ENCODE data around the gene EFL1. TPM values are rescaled to one million over a fixed set of nuclear protein-coding genes. Genes with fewer than 3 reads are reported as not detected.
A peak's percentile ranks its signal among the peaks of the same experiment; 100 is the strongest.
"Not testable (repeated sequence)": the region's sequence is repeated elsewhere in the genome, so short reads cannot be mapped to it uniquely, and the experiment has no call there.

EFL1 gene
- total RNA-seq, result 14.4 and 19.8 TPM in 2 replicates

DNA sequence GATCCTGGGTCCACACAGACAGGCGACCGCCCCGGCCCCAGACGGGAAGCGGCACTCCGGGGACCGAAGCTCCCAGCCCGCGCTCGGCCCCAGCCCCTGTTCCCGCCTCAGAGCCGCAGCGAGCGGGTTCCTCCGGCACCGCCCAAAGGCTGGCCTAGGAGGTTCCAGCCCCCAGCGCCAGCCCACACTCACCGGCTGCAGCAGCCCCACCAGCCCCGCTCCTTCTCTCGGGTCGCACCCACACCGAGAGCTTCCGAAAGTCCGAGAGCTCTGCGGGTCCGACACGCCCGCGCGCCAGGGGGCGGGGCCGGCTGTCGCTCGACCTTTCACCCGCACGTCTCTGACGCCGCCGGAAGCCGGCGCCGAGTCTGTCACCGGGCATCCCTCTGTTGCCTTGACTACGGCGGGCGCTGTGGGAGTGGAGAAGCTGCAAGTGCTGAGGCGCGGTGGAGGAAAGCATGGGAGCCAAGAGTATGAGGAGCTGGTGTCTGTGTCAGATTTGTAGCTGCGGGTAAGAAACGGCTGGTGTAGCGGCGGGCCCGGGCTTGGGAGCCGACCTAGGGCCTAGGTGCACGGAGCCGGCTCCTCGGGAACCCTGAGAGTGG, at the start of gene EFL1, which contains the start of gene SAXO2:
Gene EFL1 (minus strand): TSS at position 313 of the 605 bp plus-strand sequence. CDS start 956 bp downstream, outside the sequence.
Gene SAXO2 (plus strand): TSS at position 397 of the 605 bp plus-strand sequence. CDS start 62 bp downstream, at position 459.
- DNase-seq (ENCODE audit: low read depth in 2 of 2), result peak; percentile 56 to 85

GRCh38 chr15:82311321-82311720, 48.8 kb upstream of the EFL1 start:
- DNase-seq (ENCODE audit: low read depth in 2 of 2), result not testable (repeated sequence)

- no peak for DNase-seq (ENCODE audit: low read depth in 2 of 2)
Measured at GRCh38 chr15:82309802-82310201, 47.3 kb upstream of the EFL1 start.

- no peak for DNase-seq (ENCODE audit: low read depth in 2 of 2)
Measured at GRCh38 chr15:82307714-82308081, 45.2 kb upstream of the EFL1 start.

DNA sequence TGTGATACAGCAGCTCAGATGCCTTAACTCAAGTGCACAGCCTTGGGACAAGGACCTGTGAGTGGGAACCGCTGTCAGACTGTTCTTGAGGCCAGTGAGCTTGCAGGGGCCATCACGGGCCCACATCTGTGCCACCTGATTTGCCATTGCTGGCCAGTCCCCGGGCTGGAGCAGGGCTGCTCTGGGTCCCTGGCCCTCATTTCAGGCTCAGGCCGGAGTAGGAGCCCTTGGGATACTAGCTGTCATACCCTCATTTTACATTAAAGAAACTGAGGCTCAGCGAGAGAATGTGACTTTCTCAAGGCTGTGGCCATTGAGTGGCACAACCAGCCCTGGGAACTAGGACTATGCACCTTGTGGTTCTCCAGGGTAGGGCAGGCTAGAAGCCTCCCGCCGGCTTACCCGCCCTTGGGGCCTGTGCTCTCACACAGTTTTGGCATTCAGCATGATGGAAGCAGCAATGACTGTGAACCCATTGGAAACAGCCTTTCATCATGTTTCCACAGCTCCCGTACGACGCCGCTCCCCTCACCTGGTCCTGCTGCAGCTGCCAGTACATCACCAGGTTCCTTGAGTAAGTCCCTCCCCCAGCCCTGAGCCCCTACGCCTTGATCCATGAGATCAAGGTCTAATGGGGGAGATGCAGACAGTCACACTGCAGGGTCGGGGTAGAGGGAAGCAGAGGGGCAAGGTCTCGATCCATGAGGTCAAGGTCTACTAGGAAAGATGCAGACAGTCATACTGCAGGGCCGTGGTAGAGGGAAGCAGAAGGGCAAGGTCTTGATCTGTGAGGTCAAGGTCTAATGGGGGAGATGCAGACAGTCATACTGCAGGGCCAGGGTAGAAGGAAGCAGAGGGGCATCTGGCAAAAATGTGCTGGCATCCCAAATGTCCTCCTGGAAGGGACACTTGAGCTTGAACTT, 44.5 kb upstream of the EFL1 start:
- no peak for DNase-seq (ENCODE audit: low read depth in 2 of 2)

- no peak for DNase-seq (ENCODE audit: low read depth in 2 of 2)
Measured at GRCh38 chr15:82305621-82306048, 43.1 kb upstream of the EFL1 start.

DNA sequence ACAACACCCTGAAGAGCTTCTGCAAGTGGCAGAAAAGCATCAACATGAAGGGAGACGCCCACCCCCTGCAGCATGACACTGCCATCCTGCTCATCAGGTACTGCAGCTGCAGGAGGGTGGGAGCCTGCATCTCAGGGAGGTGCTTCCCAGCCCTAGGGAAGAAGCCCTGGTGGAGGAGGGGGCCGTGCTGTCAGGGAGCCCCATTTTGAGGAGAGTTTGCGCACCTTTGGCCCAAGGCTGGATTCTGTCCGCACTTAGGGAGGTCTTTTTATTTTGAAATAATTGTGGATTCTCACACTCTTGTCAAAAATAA, 42.2 kb upstream of the EFL1 start:
- no peak for DNase-seq (ENCODE audit: low read depth in 2 of 2)

DNA sequence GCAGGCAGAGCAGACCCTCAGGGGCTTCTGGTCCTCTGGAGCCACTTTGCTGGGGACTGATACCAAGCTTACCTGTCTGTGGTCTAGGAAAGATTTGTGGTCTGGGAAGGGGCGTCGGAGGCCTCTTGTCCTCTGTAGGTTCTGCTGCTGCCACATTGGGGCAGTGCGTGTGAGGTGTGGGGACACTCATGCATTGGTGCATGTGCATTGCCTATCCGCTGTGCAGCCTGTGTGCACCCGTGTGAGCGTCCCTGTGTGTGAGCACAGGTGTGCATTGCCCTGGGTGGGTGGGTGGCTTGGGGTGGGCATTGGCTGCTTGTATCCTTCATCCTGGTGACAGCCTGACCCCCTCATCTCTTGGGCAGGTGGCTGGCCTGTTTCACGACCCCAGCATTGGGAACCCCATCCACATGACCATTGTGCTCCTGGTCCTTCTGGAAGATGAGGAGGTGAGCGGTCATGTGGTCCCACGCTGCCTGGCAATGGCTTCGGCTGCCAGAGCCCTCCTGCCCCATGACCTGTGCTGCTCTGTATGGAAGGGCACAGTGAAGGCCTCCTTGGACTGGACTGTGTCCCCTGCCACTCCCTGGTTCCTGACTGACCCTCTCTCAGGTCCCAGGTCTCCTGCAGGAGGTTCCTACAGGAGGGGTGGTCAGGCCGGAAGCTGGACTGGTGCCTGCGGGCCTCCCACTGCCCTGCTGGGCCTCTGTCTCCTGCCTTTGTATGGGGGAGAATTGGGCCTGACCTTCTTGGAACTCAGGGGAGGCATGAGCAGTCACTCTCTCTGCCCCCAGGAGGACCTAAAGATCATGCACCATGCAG, 41.6 kb upstream of the EFL1 start:
- DNase-seq (ENCODE audit: low read depth in 2 of 2), result no peak

- DNase-seq (ENCODE audit: low read depth in 2 of 2), result no peak
Measured at GRCh38 chr15:82301296-82302016, 38.9 kb upstream of the EFL1 start.

- DNase-seq (ENCODE audit: low read depth in 2 of 2), result no peak
Measured at GRCh38 chr15:82300883-82301282, 38.3 kb upstream of the EFL1 start.

DNA sequence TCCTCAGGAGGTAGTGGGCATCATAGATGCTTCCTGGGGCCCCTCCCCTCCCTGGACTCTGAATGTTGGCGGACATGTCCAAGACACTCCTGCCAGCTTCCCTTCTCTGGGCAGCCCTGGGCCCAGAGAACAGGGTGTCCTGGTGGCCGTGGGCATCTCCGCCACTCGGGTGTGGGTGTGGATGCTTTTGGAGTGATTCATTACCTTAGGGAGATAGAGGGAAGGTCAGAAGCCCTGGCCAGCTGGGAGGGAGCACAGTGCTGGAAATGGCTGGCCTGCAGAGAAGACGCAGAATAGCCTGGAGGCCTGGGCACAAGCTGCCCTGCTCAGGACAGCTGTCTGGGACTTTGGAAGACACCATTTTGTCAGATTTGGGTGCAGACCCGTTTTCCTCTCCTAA, 37.8 kb upstream of the EFL1 start:
- DNase-seq (ENCODE audit: low read depth in 2 of 2), result not testable (repeated sequence)

DNA sequence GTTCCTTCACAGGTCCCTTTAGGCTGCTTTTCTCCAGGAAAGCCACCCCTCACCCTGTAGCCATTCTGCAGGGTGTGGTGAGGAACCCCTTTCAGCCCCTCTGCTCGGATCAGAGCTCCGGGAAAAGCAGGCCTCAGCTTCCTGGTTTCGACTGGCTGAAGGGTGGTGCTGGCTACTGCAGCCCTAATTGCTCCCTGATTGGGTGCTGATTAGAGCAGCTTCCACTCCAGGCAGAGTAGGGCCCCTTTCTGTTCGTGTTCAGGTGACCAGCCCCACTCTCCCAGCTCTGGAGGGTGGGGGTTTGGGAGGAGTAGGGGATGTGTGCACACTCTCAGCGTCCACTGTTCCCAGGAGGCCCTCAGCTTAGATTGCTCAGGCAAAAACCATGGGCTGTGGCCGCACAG, 37.0 kb upstream of the EFL1 start:
- not testable (repeated sequence) for DNase-seq (ENCODE audit: low read depth in 2 of 2)

DNA sequence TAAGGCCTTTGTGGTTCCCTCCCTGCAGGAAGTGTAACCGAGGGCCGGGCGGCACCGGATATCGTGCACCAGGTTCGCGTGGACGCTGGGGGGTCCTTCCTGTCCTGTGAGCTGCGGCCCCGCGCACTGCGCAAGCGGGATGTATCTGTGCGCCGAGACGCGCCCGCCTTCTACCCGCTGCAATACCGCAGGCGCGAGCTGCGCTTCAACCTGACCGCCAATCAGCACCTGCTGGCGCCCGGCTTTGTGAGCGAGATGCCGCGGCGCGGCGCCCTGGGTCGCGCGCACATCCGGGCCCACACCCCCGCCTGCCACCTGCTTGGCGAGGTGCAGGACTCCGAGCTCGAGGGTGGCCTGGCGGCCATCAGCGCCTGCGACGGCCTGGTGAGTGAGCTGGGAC, 36.0 kb upstream of the EFL1 start:
- DNase-seq (ENCODE audit: low read depth in 2 of 2), result no peak

DNA sequence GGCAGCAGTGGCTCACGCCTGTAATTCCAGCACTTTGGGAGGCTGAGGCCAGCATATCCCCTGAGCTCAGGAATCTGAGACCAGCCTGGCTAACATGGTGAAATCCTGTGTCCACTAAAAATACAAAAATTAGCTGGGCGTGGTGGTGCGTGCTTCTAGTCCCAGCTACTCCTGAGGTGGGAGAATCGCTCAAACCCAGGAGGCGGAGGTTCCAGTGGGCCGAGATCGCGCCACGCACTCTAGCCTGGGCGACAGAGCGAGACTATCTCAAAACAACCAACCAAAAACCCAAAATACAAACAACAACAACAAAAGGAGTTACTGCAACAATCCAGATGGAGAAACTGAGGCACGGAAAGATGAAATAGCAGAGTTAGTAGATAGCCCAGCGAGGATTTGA, 35.5 kb upstream of the EFL1 start:
- no peak for DNase-seq (ENCODE audit: low read depth in 2 of 2)

GRCh38 chr15:82297546-82297945, 35.0 kb upstream of the EFL1 start:
- DNase-seq (ENCODE audit: low read depth in 2 of 2), result no peak

DNA sequence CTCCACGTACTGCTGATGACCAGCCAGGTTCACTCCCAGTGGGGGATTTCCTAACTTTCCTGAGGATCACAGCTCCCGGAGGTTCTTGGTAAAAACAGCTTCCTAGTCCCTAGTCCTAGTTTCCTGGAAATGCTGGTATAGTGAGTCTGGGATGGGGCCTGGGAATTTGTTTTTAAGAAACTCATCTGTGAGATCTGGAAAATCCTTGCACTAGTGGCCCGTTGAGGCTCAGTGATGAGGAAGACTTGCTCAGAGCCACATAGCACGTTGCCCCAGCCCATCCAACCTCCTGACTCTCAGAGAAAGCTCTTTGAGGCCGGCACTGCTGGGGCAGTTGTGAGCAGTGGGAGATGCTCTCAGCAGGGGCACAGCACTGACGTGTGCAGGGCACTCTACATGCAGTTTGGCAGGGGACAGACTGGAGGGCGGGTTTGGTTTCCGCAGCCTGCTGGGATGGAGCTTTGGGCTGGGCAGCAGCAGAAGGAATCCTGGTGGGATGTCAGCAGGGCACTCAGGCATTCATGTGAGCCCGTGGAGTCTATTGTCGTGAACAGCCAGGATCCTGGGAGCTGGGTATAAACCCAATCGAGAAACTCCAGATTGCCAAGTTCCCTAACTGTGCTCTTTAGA, 31.6 kb upstream of the EFL1 start:
- no peak for DNase-seq (ENCODE audit: low read depth in 2 of 2)

- DNase-seq (ENCODE audit: low read depth in 2 of 2), result no peak
Measured at GRCh38 chr15:82292271-82292670, 29.7 kb upstream of the EFL1 start.

- DNase-seq (ENCODE audit: low read depth in 2 of 2), result not testable (repeated sequence)
Measured at GRCh38 chr15:82288202-82288601, 25.7 kb upstream of the EFL1 start.

- DNase-seq (ENCODE audit: low read depth in 2 of 2), result not testable (repeated sequence)
Measured at GRCh38 chr15:82286475-82286874, 23.9 kb upstream of the EFL1 start.

GRCh38 chr15:82284381-82284780, 21.8 kb upstream of the EFL1 start:
- not testable (repeated sequence) for DNase-seq (ENCODE audit: low read depth in 2 of 2)

GRCh38 chr15:82282386-82282785, 19.9 kb upstream of the EFL1 start:
- DNase-seq (ENCODE audit: low read depth in 2 of 2), result not testable (repeated sequence)

Measured in dermis microvascular lymphatic vessel endothelial cell (primary cell).